Activated T-cell treated with anti-CD3 and anti-CD28 coated beads, Interleukin-2, amount 50 U/mL, for 72 hours (primary cell): ENCODE measurements around the gene PFAS. TPM values are rescaled to one million over a fixed set of nuclear protein-coding genes. Genes with fewer than 3 reads are reported as not detected.
"Not testable (repeated sequence)": the region's sequence is repeated elsewhere in the genome, so short reads cannot be mapped to it uniquely, and the experiment has no call there.

Experiments
- ATAC-seq, 2 donors: fragments of 150-1000 bp; cut with Tn5 transposase; replicated peaks in 1 of 2; 2 replicates each; pipeline ENCODE4 v1.10.0; 2021; ENCODE audit warnings: moderate library complexity in 2 of 2, mild to moderate bottlenecking in 1 of 2
- DNase-seq, 2 donors: peaks; one replicate each; pipeline ENCODE4 v3.0.0; 2021 to 2022; ENCODE audit warnings: mixed read lengths in 1 of 2
- H3K27ac Mint-ChIP-seq: one replicate; pipeline ENCODE4 v1.8.0; 2022; ENCODE audit warnings: mild to moderate bottlenecking, moderate library complexity, mixed read lengths
- H3K27me3 Mint-ChIP-seq: one replicate; pipeline ENCODE4 v1.8.0; 2022; ENCODE audit warnings: low read depth, mixed read lengths
- H3K36me3 Mint-ChIP-seq, 2 donors: one replicate each; pipeline ENCODE4 v1.8.0; 2022; ENCODE audit warnings: mixed read lengths in 2 of 2, mild to moderate bottlenecking in 1 of 2; ENCODE audit not compliant: insufficient read depth in 2 of 2
- H3K4me1 Mint-ChIP-seq: one replicate; pipeline ENCODE4 v1.8.0; 2022; ENCODE audit warnings: low read depth, mixed read lengths
- H3K4me3 Mint-ChIP-seq, 2 donors: one replicate each; pipeline ENCODE4 v1.8.0; 2022; ENCODE audit warnings: mild to moderate bottlenecking in 2 of 2, mixed read lengths in 2 of 2, moderate library complexity in 2 of 2
- H3K9me3 Mint-ChIP-seq, 2 donors: one replicate each; pipeline ENCODE4 v1.8.0; 2022; ENCODE audit warnings: mixed read lengths in 2 of 2
- total RNA-seq, 2 donors: library from RNA; stranded (reverse); gene quantifications; one replicate each; pipeline ENCODE4 v1.2.3, GENCODE V29; 2022

The PFAS gene
- total RNA-seq, 2 donors from 2014 or later, result 59.9 to 72.2 TPM

DNA sequence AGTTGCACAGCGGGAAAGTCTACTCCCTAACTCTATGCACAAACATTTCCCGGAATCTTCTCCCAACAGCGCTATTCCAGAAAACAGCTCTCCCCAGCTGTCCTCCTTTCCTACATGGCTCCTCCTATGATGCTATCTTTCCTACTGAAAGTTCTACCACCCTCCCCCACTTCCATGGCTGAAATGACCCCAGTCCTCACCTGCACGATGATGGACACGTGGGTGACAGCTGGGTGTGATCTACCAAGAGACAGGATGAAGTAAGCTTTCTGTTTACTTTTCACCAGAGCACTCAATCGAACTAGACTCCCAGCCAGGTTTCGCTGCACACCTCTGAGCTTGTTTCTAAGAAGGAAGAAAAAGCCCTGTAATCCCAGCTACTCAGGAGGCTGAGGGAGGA is 11.9 kb upstream of the PFAS start:
- Mint-ChIP-seq H3K27me3 (no peaks in the 10 kb centered on the region), H3K4me1 (no peaks in the 10 kb centered on the region), H3K4me3 (no peak overlapping the region), H3K27ac (no peak overlapping the region), H3K9me3 (no peaks in the 10 kb centered on the region), H3K36me3 (peaks cover 16 to 35% of the 10 kb centered on the region in 2 donors)
- ATAC-seq (no peak), DNase-seq (no peak)

DNA sequence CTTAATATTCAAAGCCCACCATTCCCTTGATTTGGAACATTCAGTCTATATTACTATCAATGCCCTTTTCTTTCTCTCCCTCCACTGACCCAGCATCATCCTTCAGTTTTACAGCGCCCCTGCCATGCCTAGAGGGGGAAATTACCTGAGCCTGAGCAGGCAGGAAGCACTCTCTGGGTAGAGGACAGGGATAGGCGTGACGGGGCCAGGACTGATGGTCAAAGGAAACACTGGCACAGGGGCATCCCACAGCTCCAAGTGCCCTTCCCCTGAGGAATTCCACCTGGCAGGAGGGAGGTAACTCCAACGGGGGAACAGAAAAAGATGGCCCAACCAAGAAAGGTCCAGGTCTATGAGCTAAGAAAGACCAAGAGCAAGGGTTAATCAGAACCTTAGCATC is 11.2 kb upstream of the PFAS start:
- ATAC-seq (no peak), DNase-seq (no peak)
- Mint-ChIP-seq H3K27ac (no peak overlapping the region), H3K9me3 (no peaks in the 10 kb centered on the region), H3K4me1 (peaks cover 4% of the 10 kb centered on the region), H3K27me3 (no peaks in the 10 kb centered on the region), H3K4me3 (no peak overlapping the region), H3K36me3 (peaks cover 16 to 32% of the 10 kb centered on the region in 2 donors)

DNA sequence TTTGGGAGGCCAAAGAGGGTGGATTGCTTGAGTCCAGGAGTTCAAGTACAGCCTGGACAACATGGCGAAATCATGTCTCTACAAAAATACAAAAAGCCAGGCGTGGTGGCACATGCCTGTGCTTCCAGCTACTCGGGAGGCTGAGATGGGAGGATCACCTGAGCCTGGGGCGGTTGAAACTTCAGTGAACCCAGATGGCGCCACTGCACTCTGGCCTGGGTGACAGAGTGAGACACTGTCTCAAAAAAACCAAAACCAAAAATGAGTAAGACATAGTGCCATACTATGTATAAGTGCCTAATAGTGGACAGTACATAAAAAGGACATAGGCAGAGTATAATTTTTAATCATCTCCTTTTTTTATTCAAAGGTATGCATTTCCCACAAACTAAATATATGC is 5.3 kb upstream of the PFAS start:
- DNase-seq (no peak), ATAC-seq (no peak)
- no peaks in the 10 kb centered on the region for H3K27me3 Mint-ChIP-seq
- H3K36me3 Mint-ChIP-seq, result peaks cover 11 to 22% of the 10 kb centered on the region in 2 donors
- peak overlapping the region; percentile 86 for H3K27ac Mint-ChIP-seq
- no peaks in the 10 kb centered on the region for H3K9me3 Mint-ChIP-seq
- peaks cover 40% of the 10 kb centered on the region for H3K4me1 Mint-ChIP-seq
- H3K4me3 Mint-ChIP-seq, result peak overlapping the region in 1 of 2 donors; percentile 21

DNA sequence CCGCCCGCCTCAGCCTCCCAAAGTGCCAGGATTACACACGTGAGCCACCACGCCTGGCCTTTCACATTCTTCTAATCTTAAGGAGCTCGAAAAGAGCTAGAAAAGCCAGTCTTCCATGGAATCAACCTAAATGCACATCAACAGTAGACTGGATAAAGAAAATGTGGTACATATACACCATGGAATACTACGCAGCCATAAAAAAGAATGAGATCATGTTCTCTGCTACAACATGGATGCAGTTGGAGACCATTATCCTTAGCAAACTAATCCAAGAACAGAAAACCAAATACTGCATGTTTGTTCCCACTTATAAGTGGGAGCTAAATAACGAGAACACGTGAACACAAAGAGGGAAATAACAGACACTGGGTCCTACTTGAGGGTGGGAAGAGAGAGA is 4.3 kb upstream of the PFAS start:
- peak overlapping the region; percentile 6 for H3K27ac Mint-ChIP-seq
- H3K4me3 Mint-ChIP-seq, result no peak overlapping the region
- no peaks in the 10 kb centered on the region for H3K27me3 Mint-ChIP-seq

DNA sequence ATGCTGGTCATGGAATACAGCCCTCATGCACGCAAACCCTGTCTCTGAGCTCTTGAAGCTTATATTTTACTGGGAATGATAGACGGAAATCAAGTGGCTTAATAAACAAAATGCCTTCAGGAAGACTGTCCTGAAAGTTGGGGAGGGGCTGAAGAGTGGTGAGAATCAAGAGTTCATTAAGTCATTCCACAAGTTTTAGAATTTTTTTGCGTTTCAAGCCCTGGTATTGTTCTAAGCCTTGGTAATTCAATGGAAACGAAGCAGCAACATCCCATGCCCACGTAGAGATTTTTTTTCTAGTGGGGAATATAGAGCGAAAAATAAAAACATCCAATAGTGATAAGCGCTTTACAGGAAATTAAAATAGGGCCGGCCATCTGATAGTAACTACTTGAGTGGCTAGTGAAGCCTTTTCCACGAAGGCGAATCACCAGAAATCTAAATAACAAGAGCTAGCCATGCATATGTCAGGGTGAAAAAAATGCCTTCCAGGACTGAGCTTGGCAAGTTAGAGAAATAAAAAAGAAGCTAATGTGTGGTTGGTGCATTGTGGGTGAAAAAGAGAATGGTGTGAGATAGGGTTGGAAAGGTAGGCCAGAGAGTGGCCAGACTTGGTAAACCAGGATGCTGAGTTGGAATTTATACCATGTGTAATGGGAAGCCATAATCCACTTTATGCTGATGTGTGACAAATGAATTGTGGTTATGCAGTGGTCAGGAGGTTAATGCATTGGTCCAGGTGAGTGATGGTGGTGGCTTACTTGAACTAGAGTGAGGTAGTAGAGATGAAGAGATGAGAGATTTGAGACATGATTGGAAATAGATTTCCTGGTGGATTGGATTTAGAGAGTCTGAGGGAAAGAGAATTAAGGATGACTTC is 772 bp downstream of the PFAS start:
- ATAC-seq (no peak), DNase-seq (no peak)
- peaks cover 7 to 24% of the 10 kb centered on the region in 2 donors for H3K36me3 Mint-ChIP-seq
- peak overlapping the region; percentile 86 to 96 for H3K4me3 Mint-ChIP-seq
- peak overlapping the region; percentile 99 for H3K27ac Mint-ChIP-seq
- H3K27me3 Mint-ChIP-seq, result no peaks in the 10 kb centered on the region
- no peaks in the 10 kb centered on the region for H3K9me3 Mint-ChIP-seq
- H3K4me1 Mint-ChIP-seq, result peaks cover 41% of the 10 kb centered on the region

More for the DNA sequence above, 4.3 kb upstream of the PFAS start:
- H3K4me1 Mint-ChIP-seq, result peaks cover 50% of the 10 kb centered on the region
- ATAC-seq, result no peak
- no peaks in the 10 kb centered on the region for H3K9me3 Mint-ChIP-seq
- no peak for DNase-seq
- peaks cover 11 to 19% of the 10 kb centered on the region in 2 donors for H3K36me3 Mint-ChIP-seq

DNA sequence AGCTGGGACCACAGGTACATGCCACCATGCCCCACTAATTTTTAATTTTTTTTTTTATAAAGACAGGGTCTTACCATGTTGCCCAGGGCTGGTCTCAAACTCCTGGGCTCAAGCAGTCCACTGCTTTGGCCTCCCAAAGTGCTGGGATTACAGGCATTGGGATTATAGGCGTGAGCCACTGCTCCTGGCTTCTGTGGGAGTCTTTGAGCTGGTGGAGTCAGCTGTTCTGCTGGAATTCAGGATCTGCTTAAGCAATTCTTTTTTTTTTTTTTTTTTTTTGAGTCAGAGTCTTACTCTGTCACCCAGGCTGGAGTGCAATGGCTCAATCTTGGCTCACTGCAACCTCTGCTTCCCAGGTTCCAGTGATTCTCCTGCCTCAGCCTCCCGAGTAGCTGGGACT is 2.3 kb downstream of the PFAS start:
- not testable (repeated sequence) for ATAC-seq, H3K9me3 Mint-ChIP-seq, H3K27me3 Mint-ChIP-seq, H3K27ac Mint-ChIP-seq, H3K4me3 Mint-ChIP-seq, DNase-seq
- peaks cover 3 to 26% of the 10 kb centered on the region in 2 donors for H3K36me3 Mint-ChIP-seq
- H3K4me1 Mint-ChIP-seq, result peaks cover 28% of the 10 kb centered on the region

DNA sequence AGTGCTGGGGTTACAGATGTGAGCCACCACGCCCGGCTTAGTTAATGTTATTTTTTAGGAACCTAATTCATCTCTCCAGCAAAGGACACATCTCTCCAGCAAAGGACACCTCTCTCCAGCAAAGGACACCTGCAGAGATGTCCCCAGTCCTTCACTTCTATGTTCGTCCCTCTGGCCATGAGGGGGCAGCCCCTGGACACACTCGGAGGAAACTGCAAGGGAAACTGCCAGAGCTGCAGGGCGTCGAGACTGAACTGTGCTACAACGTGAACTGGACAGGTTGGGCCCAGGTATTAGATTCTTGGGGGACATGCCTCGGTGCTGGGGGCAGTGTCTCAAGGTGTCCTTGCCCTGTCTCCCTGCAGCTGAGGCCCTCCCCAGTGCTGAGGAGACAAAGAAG is 4.7 kb downstream of the PFAS start:
- ATAC-seq, result no peak
- Mint-ChIP-seq H3K4me3 (no peak overlapping the region), H3K27me3 (no peaks in the 10 kb centered on the region), H3K27ac (no peak overlapping the region), H3K36me3 (peaks cover 5 to 24% of the 10 kb centered on the region in 2 donors), H3K9me3 (no peaks in the 10 kb centered on the region), H3K4me1 (peaks cover 22% of the 10 kb centered on the region)
- DNase-seq, result no peak

DNA sequence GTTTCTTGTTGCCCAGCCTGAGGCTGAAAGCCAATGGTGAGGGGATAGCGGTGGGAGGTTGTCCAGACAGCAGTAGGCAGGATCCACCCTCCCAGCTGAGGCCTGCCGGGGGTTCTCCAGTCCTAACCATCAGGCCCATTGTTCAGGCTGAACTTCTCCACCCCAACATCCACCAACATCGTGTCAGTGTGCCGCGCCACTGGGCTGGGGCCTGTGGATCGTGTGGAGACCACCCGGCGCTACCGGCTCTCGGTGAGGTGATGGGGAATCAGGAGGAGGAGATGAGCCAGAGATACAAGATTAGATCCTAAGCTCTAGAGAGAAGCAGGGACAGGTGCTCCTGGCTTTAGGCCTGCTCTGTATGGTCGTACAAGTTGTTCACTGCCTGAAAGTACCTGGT is 5.8 kb downstream of the PFAS start:
- no peak for DNase-seq
- no peak overlapping the region for H3K4me3 Mint-ChIP-seq
- ATAC-seq, result no peak
- H3K36me3 Mint-ChIP-seq, result peaks cover 5 to 24% of the 10 kb centered on the region in 2 donors
- no peaks in the 10 kb centered on the region for H3K27me3 Mint-ChIP-seq
- H3K4me1 Mint-ChIP-seq, result peaks cover 11% of the 10 kb centered on the region
- H3K9me3 Mint-ChIP-seq, result no peaks in the 10 kb centered on the region
- H3K27ac Mint-ChIP-seq, result no peak overlapping the region

DNA sequence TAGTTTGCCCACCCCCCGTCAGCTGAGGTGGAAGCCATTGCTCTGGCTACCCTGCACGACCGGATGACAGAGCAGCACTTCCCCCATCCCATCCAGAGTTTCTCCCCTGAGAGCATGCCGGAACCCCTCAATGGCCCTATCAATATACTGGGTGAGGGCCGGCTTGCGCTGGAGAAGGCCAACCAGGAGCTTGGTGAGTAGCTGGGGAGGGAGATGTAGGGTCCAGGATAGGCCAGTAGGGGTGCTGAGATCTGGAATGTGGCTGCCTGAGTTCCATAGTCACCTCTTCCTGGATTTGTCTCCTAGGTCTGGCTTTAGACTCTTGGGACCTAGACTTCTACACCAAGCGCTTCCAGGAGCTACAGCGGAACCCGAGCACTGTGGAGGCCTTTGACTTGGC is 6.4 kb downstream of the PFAS start:
- no peaks in the 10 kb centered on the region for H3K27me3 Mint-ChIP-seq
- H3K9me3 Mint-ChIP-seq, result no peaks in the 10 kb centered on the region
- ATAC-seq, result no peak
- peaks cover 5% of the 10 kb centered on the region for H3K4me1 Mint-ChIP-seq
- no peak overlapping the region for H3K27ac Mint-ChIP-seq
- no peak for DNase-seq
- no peak overlapping the region for H3K4me3 Mint-ChIP-seq
- H3K36me3 Mint-ChIP-seq, result peaks cover 5 to 20% of the 10 kb centered on the region in 2 donors

DNA sequence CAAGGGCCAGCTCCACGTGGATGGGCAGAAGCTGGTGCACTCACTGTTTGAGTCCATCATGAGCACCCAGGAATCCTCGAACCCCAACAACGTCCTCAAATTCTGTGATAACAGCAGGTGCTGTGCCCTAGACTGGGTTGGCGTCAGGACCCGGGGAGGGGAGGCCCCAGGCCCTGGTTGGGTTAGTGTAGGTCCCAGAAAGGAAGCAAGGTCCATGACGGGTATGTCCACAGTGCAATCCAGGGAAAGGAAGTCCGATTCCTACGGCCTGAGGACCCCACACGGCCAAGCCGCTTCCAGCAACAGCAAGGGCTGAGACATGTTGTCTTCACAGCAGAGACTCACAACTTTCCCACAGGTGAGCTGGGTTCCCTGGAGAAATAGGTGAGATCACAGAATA is 7.2 kb downstream of the PFAS start:
- no peaks in the 10 kb centered on the region for H3K4me1 Mint-ChIP-seq
- no peaks in the 10 kb centered on the region for H3K27me3 Mint-ChIP-seq
- DNase-seq, result no peak
- no peak overlapping the region for H3K27ac Mint-ChIP-seq
- ATAC-seq, result no peak
- H3K4me3 Mint-ChIP-seq, result no peak overlapping the region
- H3K9me3 Mint-ChIP-seq, result no peaks in the 10 kb centered on the region
- peaks cover 7 to 22% of the 10 kb centered on the region in 2 donors for H3K36me3 Mint-ChIP-seq

DNA sequence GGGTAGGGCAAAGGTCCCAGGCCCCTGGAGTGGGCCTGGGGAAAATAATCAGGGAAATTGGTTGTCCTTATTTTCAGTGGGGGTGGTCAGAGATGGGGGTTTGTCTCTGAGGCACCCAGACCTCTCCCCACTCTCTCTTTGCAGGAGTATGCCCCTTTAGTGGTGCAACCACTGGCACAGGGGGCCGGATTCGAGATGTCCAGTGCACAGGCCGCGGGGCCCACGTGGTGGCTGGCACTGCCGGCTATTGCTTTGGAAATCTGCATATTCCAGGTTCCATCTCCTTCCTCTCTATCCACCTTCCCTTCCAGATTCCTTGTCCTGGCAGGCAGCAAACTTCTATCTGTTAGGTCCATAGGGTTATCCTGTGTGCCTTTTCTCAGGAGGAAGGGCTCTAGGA is 7.6 kb downstream of the PFAS start:
- ATAC-seq (no peak), DNase-seq (no peak)
- Mint-ChIP-seq H3K4me3 (no peak overlapping the region), H3K9me3 (no peaks in the 10 kb centered on the region), H3K4me1 (no peaks in the 10 kb centered on the region), H3K36me3 (peaks cover 7 to 25% of the 10 kb centered on the region in 2 donors), H3K27me3 (no peaks in the 10 kb centered on the region), H3K27ac (no peak overlapping the region)

DNA sequence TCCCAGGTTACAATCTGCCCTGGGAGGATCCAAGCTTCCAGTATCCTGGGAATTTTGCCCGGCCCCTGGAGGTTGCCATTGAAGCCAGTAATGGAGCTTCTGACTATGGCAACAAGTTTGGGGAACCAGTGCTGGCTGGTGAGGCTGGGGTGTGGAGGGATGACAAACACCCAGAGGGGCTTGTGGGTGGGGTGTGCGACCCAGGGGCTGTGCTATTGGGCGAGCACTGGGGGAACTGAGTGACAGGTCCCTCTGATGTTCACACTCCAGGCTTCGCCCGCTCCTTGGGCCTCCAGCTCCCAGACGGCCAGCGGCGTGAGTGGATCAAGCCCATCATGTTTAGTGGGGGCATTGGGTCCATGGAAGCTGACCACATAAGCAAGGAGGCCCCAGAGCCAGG is 8.7 kb downstream of the PFAS start:
- no peaks in the 10 kb centered on the region for H3K9me3 Mint-ChIP-seq
- H3K27ac Mint-ChIP-seq, result no peak overlapping the region
- ATAC-seq (no peak), DNase-seq (no peak)
- H3K4me3 Mint-ChIP-seq, result no peak overlapping the region
- no peaks in the 10 kb centered on the region for H3K27me3 Mint-ChIP-seq
- H3K4me1 Mint-ChIP-seq, result no peaks in the 10 kb centered on the region
- peaks cover 7 to 30% of the 10 kb centered on the region in 2 donors for H3K36me3 Mint-ChIP-seq

DNA sequence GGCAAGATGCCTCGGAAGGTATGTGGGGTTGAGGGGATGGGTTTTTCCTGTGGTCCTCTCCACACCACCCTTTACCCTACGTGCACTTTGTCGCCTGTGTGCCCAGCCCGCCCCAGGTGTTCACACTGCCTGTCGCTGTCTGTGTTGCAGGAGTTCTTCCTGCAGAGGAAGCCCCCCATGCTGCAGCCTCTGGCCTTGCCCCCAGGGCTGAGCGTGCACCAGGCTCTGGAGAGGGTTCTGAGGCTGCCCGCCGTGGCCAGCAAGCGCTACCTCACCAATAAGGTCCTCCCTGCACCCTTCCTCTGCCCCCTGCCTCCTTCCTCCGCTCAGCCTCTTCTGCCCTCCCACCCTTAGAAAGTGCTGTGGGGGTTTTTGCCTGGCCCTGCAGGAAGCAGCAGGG is 15.2 kb downstream of the PFAS start:
- H3K36me3 Mint-ChIP-seq, result peaks cover 5 to 23% of the 10 kb centered on the region in 2 donors

More for the DNA sequence above, 15.2 kb downstream of the PFAS start:
- no peak overlapping the region for H3K27ac Mint-ChIP-seq
- DNase-seq (no peak), ATAC-seq (no peak)
- no peaks in the 10 kb centered on the region for H3K9me3 Mint-ChIP-seq
- H3K4me3 Mint-ChIP-seq, result no peak overlapping the region
- no peaks in the 10 kb centered on the region for H3K4me1 Mint-ChIP-seq
- no peaks in the 10 kb centered on the region for H3K27me3 Mint-ChIP-seq
